SK-N-SH treated with all-trans-retinoic acid at 6 μM for 48 hours (cell line): ENCODE data around the gene INTS6L.

Experiments
- CREB5 ChIP-seq: fragments of 250-450 bp; sonication (Bioruptor Pico); IDR thresholded peaks from 2 replicates; pipeline ENCODE4 v1.5.1; 2020; ENCODE audit warnings: low read depth, mild to moderate bottlenecking, moderate library complexity
- CSRNP3 ChIP-seq: fragments of 250-450 bp; sonication (Bioruptor Pico); IDR thresholded peaks from 2 replicates; pipeline ENCODE4 v1.5.1; 2021; ENCODE audit warnings: mild to moderate bottlenecking, moderate library complexity
- PATZ1 ChIP-seq: fragments of 250-450 bp; sonication (Bioruptor Pico); IDR thresholded peaks from 2 replicates; pipeline ENCODE4 v1.8.0; 2020; ENCODE audit warnings: mild to moderate bottlenecking, moderate library complexity, borderline replicate concordance
- POU6F1 ChIP-seq: fragments of 250-450 bp; sonication (Bioruptor Pico); IDR thresholded peaks from 2 replicates; pipeline ENCODE4 v1.8.0; 2021; ENCODE audit warnings: low read depth, mild to moderate bottlenecking, moderate library complexity, borderline replicate concordance
- PPARA ChIP-seq: fragments of 250-450 bp; sonication (Bioruptor Pico); IDR thresholded peaks from 2 replicates; pipeline ENCODE4 v1.5.0; 2020; ENCODE audit warnings: mild to moderate bottlenecking, borderline replicate concordance
- TSHZ2 ChIP-seq: fragments of 250-450 bp; sonication (Bioruptor Pico); IDR thresholded peaks from 2 replicates; pipeline ENCODE4 v1.5.0; 2020; ENCODE audit warnings: mild to moderate bottlenecking, moderate library complexity
- ZNF8 ChIP-seq: fragments of 450-650 bp; formaldehyde crosslinking; IDR thresholded peaks from 2 replicates; pipeline ENCODE4 v1.5.0; 2020; ENCODE audit warnings: mild to moderate bottlenecking, moderate library complexity

- TF ChIP-seq ZNF8 (CRISPR knock-in tag), result no peak
- no peak for TF ChIP-seq CREB5 (CRISPR knock-in tag)
- TF ChIP-seq CSRNP3, result no peak
- no peak for TF ChIP-seq PATZ1 (CRISPR knock-in tag)
- no peak for TF ChIP-seq POU6F1 (CRISPR knock-in tag)
- TF ChIP-seq PPARA (CRISPR knock-in tag), result no peak
- TF ChIP-seq TSHZ2 (CRISPR knock-in tag), result no peak
Measured at GRCh38 chrX:135557344-135557743, 36.9 kb downstream of the INTS6L start.
